HG03469 (cell line): ENCODE measurements around the gene SLC66A1.

Source experiments
- ATAC-seq: cut with Tn5 transposase; IDR thresholded peaks from one replicate; pipeline ENCODE4 v1.9.1; 2021; ENCODE audit warnings: mild to moderate bottlenecking, moderate library complexity, moderate number of reproducible peaks; ENCODE audit not compliant: unreplicated experiment

The SLC66A1 gene

GRCh38 chr1:19342062-19342750, 30.1 kb downstream of the SLC66A1 start:
- no peak for ATAC-seq

GRCh38 chr1:19342894-19343616, 30.9 kb downstream of the SLC66A1 start:
- ATAC-seq = no peak

DNA sequence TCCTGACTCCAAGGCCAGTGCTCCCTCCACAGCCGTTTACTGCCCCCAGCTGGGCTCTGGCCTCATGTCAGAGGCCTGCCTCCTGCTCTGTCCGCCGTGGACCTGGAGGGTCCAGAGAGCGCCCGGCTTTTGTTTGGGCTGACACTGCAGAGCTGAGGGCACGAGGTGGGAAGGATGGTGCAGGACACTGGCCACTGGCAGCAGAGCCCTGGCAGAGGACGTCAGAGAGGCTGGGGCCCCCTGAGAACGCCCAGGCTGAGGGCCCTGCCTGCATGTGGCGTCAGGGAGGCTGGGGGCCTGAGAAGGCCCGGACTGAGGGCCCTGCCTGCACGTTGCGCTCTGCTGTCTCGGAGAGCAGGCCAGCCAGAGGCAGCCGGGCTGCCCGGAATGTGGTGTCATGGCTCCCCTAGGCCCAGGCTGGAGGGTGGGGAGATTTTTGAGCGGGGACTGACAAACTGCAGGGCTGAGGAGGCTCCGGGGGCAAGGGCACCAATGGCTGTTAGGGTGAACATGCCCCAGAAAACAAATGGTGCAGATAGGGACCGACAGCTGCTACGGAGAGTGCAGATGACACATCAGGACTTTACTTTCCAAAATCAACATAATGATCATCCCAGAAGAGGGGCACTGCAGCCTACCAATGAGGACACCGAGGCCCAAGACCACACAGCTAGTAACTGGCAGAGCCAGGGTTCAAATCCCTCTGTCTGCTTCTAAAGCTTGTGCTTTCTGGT, 31.7 kb downstream of the SLC66A1 start:
- no peak for ATAC-seq

- ATAC-seq = no peak
These were observed 32.3 kb downstream of the SLC66A1 start for GRCh38 chr1:19344372-19344810.

GRCh38 chr1:19344831-19345230, 32.7 kb downstream of the SLC66A1 start:
- no peak for ATAC-seq

DNA sequence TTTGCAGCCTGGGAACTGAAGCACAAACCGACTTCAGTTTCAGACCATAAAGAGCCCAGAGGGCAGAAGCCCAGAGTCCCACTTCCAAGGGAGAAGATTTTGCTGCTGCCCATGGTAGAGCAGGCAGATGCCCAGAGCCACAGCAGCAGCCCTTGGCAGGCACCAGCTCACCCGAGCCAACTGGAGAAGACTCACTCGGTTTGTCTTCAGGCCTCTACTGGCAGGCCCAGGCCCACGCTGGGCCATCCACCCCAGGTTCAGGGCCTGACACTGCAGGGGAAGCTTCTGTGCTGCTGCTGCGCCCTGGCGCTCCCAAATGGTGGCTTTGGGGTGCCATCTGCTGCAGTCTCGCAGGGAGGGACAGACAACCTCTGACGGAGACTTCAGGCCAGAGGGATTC, 33.3 kb downstream of the SLC66A1 start:
- ATAC-seq = no peak

GRCh38 chr1:19346026-19346425, 33.9 kb downstream of the SLC66A1 start:
- no peak for ATAC-seq

DNA sequence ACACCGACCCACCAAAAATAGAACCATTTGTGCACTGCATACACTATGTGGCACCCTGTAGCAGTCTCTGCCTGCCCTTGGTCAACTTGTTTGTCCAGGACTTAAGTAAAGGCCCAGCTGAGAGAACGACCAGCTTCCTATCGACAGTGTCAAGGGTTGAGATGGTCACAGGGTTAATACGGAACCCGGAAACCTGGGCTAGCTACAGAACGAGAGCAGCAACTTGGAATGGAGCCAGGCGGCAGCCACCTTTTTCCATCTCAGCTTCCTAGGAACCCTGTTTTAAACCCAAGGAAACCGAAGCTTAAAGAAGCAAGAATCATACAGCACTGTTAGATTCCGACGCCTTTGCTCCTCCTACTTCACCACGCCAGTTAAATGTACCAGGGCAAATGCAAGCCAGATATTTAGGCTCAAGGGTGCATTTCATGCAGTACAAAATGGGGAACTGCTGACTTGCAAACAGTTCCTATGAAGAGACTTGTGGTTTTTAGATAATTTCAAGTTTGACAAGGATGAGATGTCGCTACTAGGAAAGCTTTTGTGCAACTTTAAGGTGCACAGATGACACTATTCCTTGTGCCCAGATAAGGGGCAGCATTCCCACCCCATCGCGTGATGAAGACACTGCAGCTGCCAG, 35.5 kb downstream of the SLC66A1 start:
- ATAC-seq = no peak

DNA sequence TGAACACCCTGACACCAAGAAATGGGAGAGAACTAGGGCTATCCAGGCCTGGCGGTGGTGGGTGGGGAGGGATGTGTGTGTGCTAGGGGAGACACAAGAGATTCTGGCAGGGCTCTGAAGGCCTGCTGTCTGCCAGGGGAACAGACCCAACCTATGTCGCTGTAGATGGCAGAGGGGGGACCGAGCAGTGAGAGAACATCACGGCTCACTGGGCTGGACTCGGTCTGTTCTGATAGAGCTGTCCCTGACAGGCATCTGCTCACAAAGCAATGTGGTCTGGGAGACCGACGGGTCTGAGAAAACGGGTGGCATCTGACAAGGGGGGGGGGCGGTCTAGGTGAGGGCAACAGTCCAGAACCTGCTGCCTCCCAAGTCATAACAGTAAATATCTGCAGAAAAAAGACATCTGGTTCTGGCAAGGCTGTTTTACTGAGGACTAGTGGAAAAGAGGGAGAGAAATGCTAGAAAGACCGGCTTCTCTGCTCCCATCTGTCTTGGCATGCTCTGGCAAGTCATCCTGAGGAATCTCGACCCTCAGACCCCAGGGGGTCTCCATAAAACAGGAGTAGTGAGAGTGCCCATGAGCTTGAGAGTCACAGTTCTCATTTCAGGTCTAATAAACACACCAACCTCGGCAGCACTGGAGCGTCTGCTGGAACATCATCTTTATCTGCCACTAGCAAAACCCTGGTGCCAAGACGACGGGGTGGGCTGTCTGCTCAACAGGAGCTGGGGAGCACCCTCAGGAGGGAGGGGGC, 36.5 kb downstream of the SLC66A1 start:
- ATAC-seq = no peak

DNA sequence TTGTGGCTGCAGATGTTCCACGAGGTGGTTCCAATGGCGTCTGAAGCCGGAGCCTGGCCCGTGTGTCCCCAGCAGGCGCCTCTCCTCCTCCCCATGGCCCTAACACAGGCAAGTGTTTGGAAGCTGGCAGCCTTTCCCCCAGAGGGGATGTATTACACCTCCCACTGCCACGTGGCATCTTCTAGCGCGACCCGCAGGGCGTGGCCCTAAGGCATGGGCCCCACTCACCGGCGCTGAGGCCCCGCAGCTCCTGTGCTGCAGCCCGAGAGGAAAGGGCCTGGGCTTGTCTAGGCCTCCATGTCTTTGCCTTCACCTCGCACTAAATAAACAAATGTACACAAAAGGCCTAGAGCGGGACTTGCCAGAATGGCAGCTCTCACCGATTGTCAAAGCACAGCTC, 37.9 kb downstream of the SLC66A1 start:
- no peak for ATAC-seq

- no peak for ATAC-seq
These were observed 38.4 kb downstream of the SLC66A1 start for GRCh38 chr1:19350566-19350965.

- no peak for ATAC-seq
These were observed 39.7 kb downstream of the SLC66A1 start for GRCh38 chr1:19351873-19352272.

DNA sequence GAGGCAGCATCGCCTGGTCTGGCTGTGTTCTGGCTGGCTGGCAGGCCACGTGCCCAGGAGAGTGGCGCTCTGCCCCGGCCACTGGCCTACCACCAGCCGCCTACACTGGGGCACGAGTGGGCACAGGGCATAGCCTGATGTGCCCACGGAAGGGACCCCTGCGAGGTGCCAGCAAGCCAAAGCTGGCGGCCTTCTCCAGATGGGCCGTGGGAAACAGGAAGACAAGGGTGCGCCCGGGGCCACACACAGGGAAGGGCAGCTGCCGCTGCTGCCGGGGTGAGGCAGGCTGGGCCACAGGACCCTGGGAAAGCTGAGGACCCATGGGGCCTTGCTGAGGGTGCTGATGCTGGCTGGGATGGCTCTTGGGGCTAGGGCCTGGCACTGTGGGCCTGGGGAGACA, 40.7 kb downstream of the SLC66A1 start:
- ATAC-seq = no peak

- no peak for ATAC-seq
These were observed 41.5 kb downstream of the SLC66A1 start for GRCh38 chr1:19353596-19353995.

DNA sequence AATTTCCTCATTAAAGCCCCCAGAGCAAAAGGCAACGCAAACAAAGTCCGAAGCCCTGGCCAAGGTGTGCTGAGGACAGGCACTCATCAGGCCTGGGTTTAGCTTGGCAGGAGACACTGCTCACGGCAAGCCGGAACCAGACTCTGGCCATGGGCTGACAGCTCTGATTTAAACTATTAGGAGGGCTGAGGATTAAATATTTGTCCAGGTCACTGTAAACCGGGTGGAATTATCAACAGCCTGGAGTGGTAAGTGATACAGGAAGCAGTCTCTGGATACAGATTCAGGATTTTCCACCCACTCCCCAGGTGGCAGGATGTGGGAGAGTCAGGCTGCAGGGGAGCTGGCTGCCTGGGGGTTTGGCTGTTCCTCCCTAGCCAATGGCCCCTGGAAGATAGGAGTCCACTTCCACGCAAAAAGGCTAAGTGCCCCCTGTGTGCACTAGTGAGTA, 42.4 kb downstream of the SLC66A1 start:
- no peak for ATAC-seq

- ATAC-seq = no peak
These were observed 44.1 kb downstream of the SLC66A1 start for GRCh38 chr1:19356266-19356665.

GRCh38 chr1:19357299-19357986, 45.3 kb downstream of the SLC66A1 start:
- no peak for ATAC-seq

DNA sequence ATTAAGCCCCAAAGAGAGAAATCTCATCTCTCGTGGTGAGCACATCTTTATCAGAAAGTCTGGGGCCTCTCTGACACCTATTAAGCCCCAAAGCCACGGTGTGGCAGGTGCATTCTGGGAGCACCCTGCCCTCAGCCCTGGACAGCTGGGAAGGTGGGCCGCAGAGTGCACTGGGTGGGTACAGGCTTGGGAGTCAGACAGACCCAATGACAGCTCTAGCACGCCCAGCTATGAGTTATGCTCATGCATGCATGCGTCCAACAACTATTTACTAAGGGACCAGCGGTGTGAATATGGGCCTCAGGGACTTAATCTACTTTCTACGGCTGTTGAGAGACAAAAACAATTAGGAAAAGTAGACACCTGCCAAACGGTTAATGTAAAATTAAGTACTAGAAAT, 46.6 kb downstream of the SLC66A1 start:
- no peak for ATAC-seq

- ATAC-seq = no peak
These were observed 47.2 kb downstream of the SLC66A1 start for GRCh38 chr1:19359357-19359756.

GRCh38 chr1:19360016-19360415, 47.9 kb downstream of the SLC66A1 start:
- ATAC-seq = no peak
